ENCODE measurements around the gene GSE1. TPM values are rescaled to one million over a fixed set of nuclear protein-coding genes. Genes with fewer than 3 reads are reported as not detected.

GSE1 gene
- 100 to 1,000 TPM in 1 of 3 donors, 10 to 100 TPM in 2; 52.3 to 105 (median 60.7) TPM for total RNA-seq

DNA sequence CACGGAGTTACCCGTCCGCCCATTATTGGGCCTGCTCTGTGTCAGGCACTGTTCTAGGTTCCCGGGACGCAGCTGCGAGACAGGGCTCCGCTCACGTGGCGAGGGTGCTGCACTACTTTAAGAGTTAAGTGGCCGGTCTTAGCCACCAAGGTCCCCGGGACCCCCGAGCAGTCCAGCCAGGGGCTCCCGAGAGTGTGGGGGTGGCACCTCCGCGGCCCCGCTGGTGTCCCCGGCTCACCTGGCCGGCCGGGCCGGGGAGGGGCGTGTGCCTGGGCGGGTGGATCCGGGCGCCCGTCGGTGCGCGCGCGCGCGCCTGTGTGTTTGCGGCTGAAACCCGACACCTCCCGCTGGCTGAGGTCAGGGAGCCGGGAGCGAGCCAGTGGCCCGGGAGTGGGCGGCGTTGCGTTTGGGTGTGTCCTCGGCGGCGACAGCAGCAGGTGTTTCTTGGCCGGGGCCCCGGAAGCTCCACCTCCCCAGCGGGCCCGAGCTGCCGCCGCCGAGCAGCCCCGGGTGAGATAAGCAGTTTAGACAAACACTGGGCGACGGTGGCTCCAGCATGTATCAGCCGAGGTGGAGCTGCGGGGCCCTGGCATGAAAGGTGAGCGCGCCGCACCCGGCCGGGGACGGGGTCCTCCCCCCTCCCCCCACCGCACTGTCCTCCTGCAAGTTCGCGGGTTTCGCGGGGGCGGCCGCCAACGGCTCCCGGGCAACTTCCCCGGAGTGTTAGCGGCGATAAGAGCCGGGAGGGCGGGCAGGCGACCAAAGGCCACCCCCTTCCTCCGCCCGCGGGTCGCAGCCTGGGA, at the start of gene GSE1:
GSE1 (plus strand) TSS at position 522 of the 803 bp plus-strand sequence; CDS start at position 592, 70 bp downstream.
- H3K27ac ChIP-seq, result peak within 1 kb of the TSS; percentile 98 to 99
- DNase-seq (ENCODE audit: low spot score in 2 of 2), result peak; percentile 97 to 99
- H3K27me3 ChIP-seq, result no peaks in the 10 kb centered on the region
- H3K9me3 ChIP-seq, result no peaks in the 10 kb centered on the region
- H3K36me3 ChIP-seq, result no peaks in the 10 kb centered on the region
- intact Hi-C loops (cut with DNase I; ENCODE audit: low total_unique reads), result loop anchor here (10.0 kb wide), 1 partner anchor 58 kb away; no protein-coding TSS in a partner anchor
- H3K4me1 ChIP-seq, result peaks cover 27 to 30% of the 10 kb centered on the region in 2 donors
- peak within 1 kb of the TSS; percentile 56 to 79 (median 70) for H3K4me3 ChIP-seq
- TF ChIP-seq, protein P1, sequence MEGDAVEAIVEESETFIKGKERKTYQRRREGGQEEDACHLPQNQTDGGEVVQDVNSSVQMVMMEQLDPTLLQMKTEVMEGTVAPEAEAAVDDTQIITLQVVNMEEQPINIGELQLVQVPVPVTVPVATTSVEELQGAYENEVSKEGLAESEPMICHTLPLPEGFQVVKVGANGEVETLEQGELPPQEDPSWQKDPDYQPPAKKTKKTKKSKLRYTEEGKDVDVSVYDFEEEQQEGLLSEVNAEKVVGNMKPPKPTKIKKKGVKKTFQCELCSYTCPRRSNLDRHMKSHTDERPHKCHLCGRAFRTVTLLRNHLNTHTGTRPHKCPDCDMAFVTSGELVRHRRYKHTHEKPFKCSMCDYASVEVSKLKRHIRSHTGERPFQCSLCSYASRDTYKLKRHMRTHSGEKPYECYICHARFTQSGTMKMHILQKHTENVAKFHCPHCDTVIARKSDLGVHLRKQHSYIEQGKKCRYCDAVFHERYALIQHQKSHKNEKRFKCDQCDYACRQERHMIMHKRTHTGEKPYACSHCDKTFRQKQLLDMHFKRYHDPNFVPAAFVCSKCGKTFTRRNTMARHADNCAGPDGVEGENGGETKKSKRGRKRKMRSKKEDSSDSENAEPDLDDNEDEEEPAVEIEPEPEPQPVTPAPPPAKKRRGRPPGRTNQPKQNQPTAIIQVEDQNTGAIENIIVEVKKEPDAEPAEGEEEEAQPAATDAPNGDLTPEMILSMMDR (IDR thresholded peaks at IDR 0.05), result peak; percentile 11 to 38 (median 16)
- peak; percentile 7 to 68 (median 8) for TF ChIP-seq POLR2AphosphoS5 (IDR thresholded peaks at IDR 0.05)
- peak; percentile 19 for TF ChIP-seq POLR2A (IDR thresholded peaks at IDR 0.05)

DNA sequence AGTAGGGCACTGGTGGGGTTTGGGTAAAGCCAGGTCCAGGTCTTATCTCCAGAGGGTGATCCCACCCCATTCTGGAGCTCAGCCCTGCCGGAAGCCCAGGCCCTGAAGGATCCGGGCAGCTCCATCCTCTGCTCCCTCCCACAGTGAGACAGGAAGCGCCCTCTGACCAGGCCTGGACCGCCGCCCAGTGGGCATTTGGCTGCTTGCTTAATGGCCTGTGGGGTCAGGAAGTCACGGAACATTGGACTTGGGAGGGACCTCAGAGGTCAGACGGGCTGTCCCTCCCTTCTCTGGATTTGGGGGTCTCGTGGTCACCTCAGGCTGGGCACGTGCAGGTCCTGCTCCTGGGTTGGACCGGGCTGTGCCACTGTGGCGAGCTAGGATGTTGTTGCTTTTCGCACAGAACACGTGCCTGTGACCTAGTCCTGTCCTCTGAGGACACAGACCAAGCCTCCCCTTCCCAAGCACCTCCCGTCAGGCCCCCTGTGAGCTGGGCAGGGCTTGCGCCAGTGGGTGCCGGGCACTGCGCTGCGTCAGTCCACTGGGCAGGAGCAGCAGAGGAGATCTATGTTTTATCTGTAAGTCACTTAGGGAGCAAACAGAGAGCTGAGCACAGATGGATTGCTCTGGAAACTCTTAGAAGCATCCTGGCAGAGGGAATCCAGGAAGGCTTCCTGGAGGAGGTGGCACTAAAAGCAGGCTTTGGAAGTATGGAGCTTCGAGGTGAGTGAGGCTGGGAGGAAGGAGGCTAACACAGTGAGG, 49.4 kb upstream of the GSE1 start:
- no peaks in the 10 kb centered on the region for H3K27me3 ChIP-seq
- H3K36me3 ChIP-seq, result no peaks in the 10 kb centered on the region
- no peaks in the 10 kb centered on the region for H3K9me3 ChIP-seq
- TF ChIP-seq POLR2AphosphoS5 (IDR thresholded peaks at IDR 0.05) (peak in 2 of 3 donors; percentile 58 to 66), POLR2A (IDR thresholded peaks at IDR 0.05) (no peak)
- TF ChIP-seq, protein P1 (IDR thresholded peaks at IDR 0.05), result no peak
- H3K4me1 ChIP-seq, result no peaks in the 10 kb centered on the region
- intact Hi-C loops (cut with DNase I; ENCODE audit: low total_unique reads), result no loop called here
- no peak for DNase-seq (ENCODE audit: low spot score in 2 of 2)
- H3K27ac ChIP-seq, result peak overlapping the region; percentile 36 to 64
- H3K4me3 ChIP-seq, result peak overlapping the region in 1 of 3 donors; percentile 22

DNA sequence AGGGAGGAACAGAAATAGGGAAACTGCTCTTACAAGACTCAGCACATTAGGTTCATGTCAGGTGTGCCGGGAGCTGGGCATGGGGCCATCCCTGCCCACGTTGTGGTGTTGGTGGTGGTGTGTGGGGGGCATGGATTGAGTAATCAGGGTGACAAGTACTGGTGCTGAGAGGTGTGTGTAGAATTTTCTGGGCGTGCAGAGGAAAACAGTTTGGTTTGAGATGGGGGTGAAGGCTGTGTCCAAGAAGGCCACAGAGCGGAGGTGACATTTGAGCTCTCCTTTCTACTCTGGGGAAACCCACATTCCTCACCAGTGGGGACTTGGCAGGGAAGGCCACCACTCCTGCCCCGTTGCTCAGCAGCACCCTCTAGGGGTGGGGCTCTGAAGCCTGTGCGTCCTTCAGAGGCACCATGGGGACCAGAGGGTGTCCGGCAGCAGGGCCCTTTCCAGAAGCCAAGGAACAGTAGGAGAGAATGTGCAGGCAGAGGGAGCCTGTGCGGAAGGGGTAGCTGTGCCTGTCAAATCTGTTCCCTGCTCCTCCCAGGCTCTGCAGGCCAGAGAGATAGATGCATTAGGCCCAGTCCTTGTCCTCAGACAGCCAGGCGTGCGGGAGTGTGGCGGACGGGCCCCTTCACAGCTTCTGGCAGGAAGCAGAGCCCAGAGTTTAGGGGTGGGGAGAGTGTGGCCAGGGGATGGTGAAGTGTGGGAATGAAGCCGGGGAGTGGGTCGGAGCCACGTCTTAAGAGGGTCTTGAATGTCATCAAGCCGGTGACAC, 48.7 kb upstream of the GSE1 start:
- intact Hi-C loops (cut with DNase I; ENCODE audit: low total_unique reads), result no loop called here
- no peak overlapping the region for H3K4me3 ChIP-seq
- TF ChIP-seq POLR2A (IDR thresholded peaks at IDR 0.05) (no peak), POLR2AphosphoS5 (IDR thresholded peaks at IDR 0.05) (no peak)
- TF ChIP-seq, protein P1 (IDR thresholded peaks at IDR 0.05), result no peak
- H3K27me3 ChIP-seq, result no peaks in the 10 kb centered on the region
- peaks cover 0 to 3% of the 10 kb centered on the region in 2 donors for H3K9me3 ChIP-seq
- peak overlapping the region; percentile 36 to 64 for H3K27ac ChIP-seq
- H3K4me1 ChIP-seq, result peaks cover 0 to under 1% of the 10 kb centered on the region in 2 donors
- H3K36me3 ChIP-seq, result no peaks in the 10 kb centered on the region
- DNase-seq (ENCODE audit: low spot score in 2 of 2), result peak in 1 of 2 donors; percentile 45

DNA sequence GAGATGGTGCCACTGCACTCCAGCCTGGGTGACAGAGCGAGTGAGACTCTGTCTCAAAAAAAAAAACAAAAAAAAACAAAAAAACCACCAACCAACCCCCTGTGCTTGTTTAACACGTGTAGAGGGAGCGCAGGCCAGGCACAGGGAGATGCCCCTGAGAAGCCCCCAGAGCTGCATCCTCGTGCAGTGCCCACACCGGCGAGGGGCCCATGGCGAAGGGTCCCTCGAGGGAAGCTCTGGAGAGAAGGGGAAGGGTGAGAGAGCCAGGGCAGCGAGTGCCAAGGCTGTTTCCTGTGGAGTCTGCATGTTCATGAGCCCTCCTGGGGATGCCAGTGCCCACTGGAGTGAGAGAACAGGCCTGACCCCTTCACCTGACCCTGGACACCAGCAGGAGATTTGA, 47.8 kb upstream of the GSE1 start:
- Histone ChIP-seq H3K9me3 (peaks cover 0 to 6% of the 10 kb centered on the region in 2 donors), H3K4me1 (peaks cover 3 to 9% of the 10 kb centered on the region in 2 donors), H3K4me3 (no peak overlapping the region), H3K27me3 (no peaks in the 10 kb centered on the region), H3K27ac (no peak overlapping the region), H3K36me3 (no peaks in the 10 kb centered on the region)
- no peak for TF ChIP-seq POLR2A (IDR thresholded peaks at IDR 0.05)
- no peak for DNase-seq (ENCODE audit: low spot score in 2 of 2)
- intact Hi-C loops (cut with DNase I; ENCODE audit: low total_unique reads), result no loop called here

All from breast epithelium (tissue), 4 donors.